ENCODE data around the gene DBP. TPM values are rescaled to one million over a fixed set of nuclear protein-coding genes. Genes with fewer than 3 reads are reported as not detected.
"Not testable (repeated sequence)": the region's sequence is repeated elsewhere in the genome, so short reads cannot be mapped to it uniquely, and the experiment has no call there.

Gene DBP
- total and polyA plus RNA-seq, 7 donors = 6.2 to 14.1 (median 10.5) TPM

GRCh38 chr19:48681127-48681470 is 43.9 kb upstream of the DBP start:
- Histone ChIP-seq H3K9me3 (no peaks in the 10 kb centered on the region), H3K36me3 (no peaks in the 10 kb centered on the region), H3K4me1 (peaks cover 0 to 3% (median 0%) of the 10 kb centered on the region in 4 donors), H3K4me3 (no peak overlapping the region), H3K27ac (no peak overlapping the region), H3K27me3 (no peaks in the 10 kb centered on the region)
- intact Hi-C loops (cut with DNase I) = no loop called here
- WGBS, 2 donors = 73 to 83% methylated on average over 7 of the region's 7 CpGs
- TF ChIP-seq POLR2A (IDR thresholded peaks at IDR 0.05) = no peak
- TF ChIP-seq EP300 (IDR thresholded peaks at IDR 0.05) = no peak
- TF ChIP-seq POLR2AphosphoS5 (IDR thresholded peaks at IDR 0.05) = no peak
- TF ChIP-seq, protein P1, sequence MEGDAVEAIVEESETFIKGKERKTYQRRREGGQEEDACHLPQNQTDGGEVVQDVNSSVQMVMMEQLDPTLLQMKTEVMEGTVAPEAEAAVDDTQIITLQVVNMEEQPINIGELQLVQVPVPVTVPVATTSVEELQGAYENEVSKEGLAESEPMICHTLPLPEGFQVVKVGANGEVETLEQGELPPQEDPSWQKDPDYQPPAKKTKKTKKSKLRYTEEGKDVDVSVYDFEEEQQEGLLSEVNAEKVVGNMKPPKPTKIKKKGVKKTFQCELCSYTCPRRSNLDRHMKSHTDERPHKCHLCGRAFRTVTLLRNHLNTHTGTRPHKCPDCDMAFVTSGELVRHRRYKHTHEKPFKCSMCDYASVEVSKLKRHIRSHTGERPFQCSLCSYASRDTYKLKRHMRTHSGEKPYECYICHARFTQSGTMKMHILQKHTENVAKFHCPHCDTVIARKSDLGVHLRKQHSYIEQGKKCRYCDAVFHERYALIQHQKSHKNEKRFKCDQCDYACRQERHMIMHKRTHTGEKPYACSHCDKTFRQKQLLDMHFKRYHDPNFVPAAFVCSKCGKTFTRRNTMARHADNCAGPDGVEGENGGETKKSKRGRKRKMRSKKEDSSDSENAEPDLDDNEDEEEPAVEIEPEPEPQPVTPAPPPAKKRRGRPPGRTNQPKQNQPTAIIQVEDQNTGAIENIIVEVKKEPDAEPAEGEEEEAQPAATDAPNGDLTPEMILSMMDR (IDR thresholded peaks at IDR 0.05) = no peak
- DNase-seq = no peak

DNA sequence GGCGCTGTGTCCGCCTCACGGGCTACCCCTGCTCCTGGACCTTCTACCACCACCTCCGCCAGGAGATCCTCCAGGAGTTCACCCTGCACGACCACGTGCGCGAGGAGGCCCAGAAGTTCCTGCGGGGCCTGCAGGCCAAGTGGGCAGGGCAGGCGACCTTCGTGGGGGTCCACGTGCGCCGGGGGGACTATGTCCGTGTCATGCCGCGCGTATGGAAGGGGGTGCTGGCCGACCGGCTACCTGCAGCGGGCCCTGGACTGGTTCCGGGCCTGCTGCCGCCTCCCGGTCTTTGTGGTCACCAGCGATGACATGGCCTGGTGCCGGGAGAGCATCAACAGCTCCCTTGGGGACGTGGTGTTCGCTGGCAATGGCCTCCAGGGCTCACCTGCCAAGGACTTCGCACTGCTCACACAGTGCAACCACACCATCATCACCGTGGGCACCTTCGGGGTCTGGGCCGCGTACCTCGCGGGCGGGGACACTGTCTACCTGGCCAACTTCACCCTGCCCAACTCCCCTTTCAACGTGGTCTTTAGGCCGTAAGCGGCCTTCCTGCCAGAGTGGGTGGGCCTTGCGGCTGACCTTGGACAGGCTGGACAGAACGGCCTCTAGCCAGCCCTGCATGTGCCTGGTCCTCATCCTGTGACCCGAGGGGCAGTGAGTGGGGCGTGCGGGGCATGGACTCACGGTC is 43.4 kb upstream of the DBP start:
- TF ChIP-seq POLR2A (IDR thresholded peaks at IDR 0.05) (no peak), POLR2AphosphoS5 (IDR thresholded peaks at IDR 0.05) (no peak), EP300 (IDR thresholded peaks at IDR 0.05) (no peak)
- TF ChIP-seq, protein P1 (IDR thresholded peaks at IDR 0.05) = no peak
- intact Hi-C loops (cut with DNase I) = no loop called here
- WGBS, 2 donors = 91 to 92% methylated on average over 45 of the region's 45 CpGs
- H3K9me3 ChIP-seq = no peaks in the 10 kb centered on the region
- H3K4me1 ChIP-seq = peaks cover 0 to 6% (median 2%) of the 10 kb centered on the region in 4 donors
- H3K36me3 ChIP-seq = no peaks in the 10 kb centered on the region
- H3K27me3 ChIP-seq = no peaks in the 10 kb centered on the region
- DNase-seq = no peak
- H3K4me3 ChIP-seq = no peak overlapping the region
- no peak overlapping the region for H3K27ac ChIP-seq

- H3K4me3 ChIP-seq; H3K36me3 ChIP-seq; H3K27ac ChIP-seq; H3K27me3 ChIP-seq; intact Hi-C loops (cut with DNase I); DNase-seq; H3K9me3 ChIP-seq: not testable (repeated sequence)
- peaks cover 0 to 12% (median 8%) of the 10 kb centered on the region in 4 donors for H3K4me1 ChIP-seq
- WGBS, 2 donors = 95 to 96% methylated on average over 19 of the region's 19 CpGs
Measured at GRCh38 chr19:48680006-48680405, 42.8 kb upstream of the DBP start.

DNA sequence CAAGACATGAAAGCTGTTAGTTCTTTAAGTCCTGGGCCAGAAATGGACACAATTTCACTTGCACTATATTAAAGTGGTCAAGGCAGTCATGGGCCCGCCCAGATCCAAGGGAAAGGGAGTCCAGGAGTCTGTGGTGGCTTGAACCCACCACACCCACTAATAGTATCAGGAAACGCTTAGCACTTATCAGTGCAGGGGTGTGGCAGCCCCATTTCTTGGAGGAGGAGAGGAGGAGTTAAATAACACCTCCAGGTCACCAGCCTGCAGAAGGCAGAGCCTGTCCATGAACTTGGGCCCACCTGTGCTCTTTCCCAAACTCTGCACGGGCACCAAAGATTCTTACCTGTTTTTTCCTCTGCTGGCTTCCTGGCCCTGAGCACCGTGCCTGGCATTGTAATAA is 41.0 kb upstream of the DBP start:
- 15 to 66% methylated on average over 4 of the region's 4 CpGs for WGBS, 2 donors
- TF ChIP-seq POLR2AphosphoS5 (IDR thresholded peaks at IDR 0.05) (no peak), EP300 (IDR thresholded peaks at IDR 0.05) (no peak), POLR2A (IDR thresholded peaks at IDR 0.05) (no peak)
- TF ChIP-seq, protein P1 (IDR thresholded peaks at IDR 0.05) = no peak
- Histone ChIP-seq H3K4me1 (peaks cover 0 to 12% (median 9%) of the 10 kb centered on the region in 4 donors), H3K27me3 (no peaks in the 10 kb centered on the region), H3K4me3 (no peak overlapping the region), H3K27ac (no peak overlapping the region), H3K9me3 (no peaks in the 10 kb centered on the region), H3K36me3 (no peaks in the 10 kb centered on the region)
- intact Hi-C loops (cut with DNase I) = no loop called here
- DNase-seq = no peak

DNA sequence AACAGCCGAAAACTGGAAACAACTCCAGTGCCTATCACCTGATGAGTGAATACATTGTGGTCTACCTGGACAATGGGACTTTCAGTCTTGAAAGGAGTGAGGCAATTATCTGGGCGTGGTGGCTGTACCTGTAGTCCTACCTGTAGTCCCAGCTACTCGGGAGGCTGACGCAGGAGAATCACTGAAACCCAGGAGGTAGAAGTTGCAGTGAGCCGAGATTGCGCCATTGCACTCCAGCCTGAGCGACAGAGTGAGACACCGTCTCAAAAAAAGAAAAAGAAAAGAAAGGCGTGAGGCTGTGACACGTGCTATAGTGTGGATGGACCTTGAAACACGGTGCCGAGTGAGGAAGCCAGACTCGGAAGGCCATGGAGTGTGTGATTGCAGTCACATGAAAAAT is 39.7 kb upstream of the DBP start:
- Histone ChIP-seq H3K36me3 (no peaks in the 10 kb centered on the region), H3K27ac (no peak overlapping the region), H3K27me3 (no peaks in the 10 kb centered on the region), H3K4me3 (no peak overlapping the region), H3K4me1 (peaks cover 0 to 12% (median 9%) of the 10 kb centered on the region in 4 donors), H3K9me3 (no peaks in the 10 kb centered on the region)
- no peak for TF ChIP-seq POLR2A (IDR thresholded peaks at IDR 0.05)
- TF ChIP-seq EP300 (IDR thresholded peaks at IDR 0.05) = no peak
- TF ChIP-seq, protein P1 (IDR thresholded peaks at IDR 0.05) = no peak
- no peak for TF ChIP-seq POLR2AphosphoS5 (IDR thresholded peaks at IDR 0.05)
- intact Hi-C loops (cut with DNase I) = no loop called here
- no peak for DNase-seq
- WGBS, 2 donors = 25 to 77% methylated on average over 13 of the region's 13 CpGs

Data from sigmoid colon (tissue), 7 donors.